OCI-LY1 (cell line): ENCODE measurements around the gene ANKRD33B.

ENCODE experiments used
- EZH2 ChIP-seq: fragments of 200-600 bp; sonication (generic), shearing (Covaris generic); IDR thresholded peaks from 2 replicates; pipeline ENCODE4 v1.8.0; 2017; ENCODE audit warnings: borderline replicate concordance, mixed run types, mild to moderate bottlenecking, antibody characterized with exemption, low read length, moderate library complexity, mixed read lengths
- TF ChIP-seq, protein P1 (sequence below): fragments of 200-600 bp; sonication (generic), shearing (Covaris generic); IDR thresholded peaks from 2 replicates; pipeline ENCODE4 v1.5.1; 2017; ENCODE audit warnings: mild to moderate bottlenecking, antibody characterized with exemption, low read length, moderate library complexity, mixed read lengths

DNA sequence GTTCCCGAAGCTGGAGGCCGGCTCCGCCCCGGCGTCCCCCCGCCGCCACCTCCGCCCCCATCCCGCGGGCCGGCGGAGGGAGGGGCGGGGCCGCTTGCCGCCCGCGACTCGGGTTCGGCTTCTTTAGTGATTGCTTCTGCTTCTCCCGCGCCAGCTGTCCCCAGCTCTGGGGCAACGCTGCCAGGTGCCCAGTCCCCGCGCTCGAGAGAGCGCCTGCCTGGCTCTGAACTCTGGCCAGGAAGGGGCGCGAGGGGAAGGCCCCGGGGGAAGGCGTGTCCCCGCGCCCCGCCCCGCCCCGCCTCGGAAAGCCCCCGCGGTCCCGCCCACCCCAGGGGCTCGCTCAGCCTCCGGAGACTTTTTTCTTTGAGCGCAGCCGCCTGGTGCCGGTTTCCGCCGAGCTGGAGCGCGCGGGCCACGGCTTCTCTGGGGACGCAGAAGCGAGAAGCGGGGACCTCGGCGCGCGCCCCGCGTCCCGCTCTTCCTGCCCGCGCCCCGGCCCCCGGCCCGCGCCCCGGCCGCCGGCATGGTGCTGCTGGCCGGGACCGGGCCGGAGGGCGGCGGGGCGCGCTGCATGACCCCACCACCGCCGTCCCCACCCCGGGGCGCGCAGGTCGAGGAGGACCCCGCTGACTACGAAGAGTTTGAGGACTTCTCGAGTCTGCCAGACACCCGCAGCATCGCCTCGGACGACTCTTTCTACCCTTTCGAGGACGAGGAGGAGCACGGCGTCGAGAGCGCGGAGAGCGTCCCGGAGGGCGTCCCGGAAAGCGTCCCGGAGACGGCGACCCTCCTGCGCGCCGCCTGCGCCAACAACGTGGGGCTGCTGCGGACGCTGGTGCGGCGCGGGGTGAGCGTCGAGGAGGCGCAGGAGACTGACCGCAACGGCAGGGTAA, at the start of gene ANKRD33B:
- TF ChIP-seq, protein P1, sequence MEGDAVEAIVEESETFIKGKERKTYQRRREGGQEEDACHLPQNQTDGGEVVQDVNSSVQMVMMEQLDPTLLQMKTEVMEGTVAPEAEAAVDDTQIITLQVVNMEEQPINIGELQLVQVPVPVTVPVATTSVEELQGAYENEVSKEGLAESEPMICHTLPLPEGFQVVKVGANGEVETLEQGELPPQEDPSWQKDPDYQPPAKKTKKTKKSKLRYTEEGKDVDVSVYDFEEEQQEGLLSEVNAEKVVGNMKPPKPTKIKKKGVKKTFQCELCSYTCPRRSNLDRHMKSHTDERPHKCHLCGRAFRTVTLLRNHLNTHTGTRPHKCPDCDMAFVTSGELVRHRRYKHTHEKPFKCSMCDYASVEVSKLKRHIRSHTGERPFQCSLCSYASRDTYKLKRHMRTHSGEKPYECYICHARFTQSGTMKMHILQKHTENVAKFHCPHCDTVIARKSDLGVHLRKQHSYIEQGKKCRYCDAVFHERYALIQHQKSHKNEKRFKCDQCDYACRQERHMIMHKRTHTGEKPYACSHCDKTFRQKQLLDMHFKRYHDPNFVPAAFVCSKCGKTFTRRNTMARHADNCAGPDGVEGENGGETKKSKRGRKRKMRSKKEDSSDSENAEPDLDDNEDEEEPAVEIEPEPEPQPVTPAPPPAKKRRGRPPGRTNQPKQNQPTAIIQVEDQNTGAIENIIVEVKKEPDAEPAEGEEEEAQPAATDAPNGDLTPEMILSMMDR = no peak
- TF ChIP-seq EZH2 = no peak
